ENCODE data around the gene ATP10B. TPM values are rescaled to one million over a fixed set of nuclear protein-coding genes. Genes with fewer than 3 reads are reported as not detected.
"Not testable (repeated sequence)": the region's sequence is repeated elsewhere in the genome, so short reads cannot be mapped to it uniquely, and the experiment has no call there.

ATP10B gene
- total RNA-seq, 2 donors from 2014 or later, result not detected

GRCh38 chr5:160743027-160743426 lies 109.0 kb downstream of the ATP10B start:
- no peak overlapping the region for H3K27ac Mint-ChIP-seq
- DNase-seq (ENCODE audit: low spot score in 2 of 2) (no peak), ATAC-seq (no peak)
- H3K9me3 Mint-ChIP-seq, result no peaks in the 10 kb centered on the region
- no peaks in the 10 kb centered on the region for H3K36me3 Mint-ChIP-seq

- ATAC-seq (no peak), DNase-seq (ENCODE audit: low spot score in 2 of 2) (no peak)
- no peak overlapping the region for H3K27ac Mint-ChIP-seq
- no peaks in the 10 kb centered on the region for H3K36me3 Mint-ChIP-seq
- H3K9me3 Mint-ChIP-seq, result no peaks in the 10 kb centered on the region
These were observed 109.6 kb downstream of the ATP10B start for GRCh38 chr5:160742446-160742845.

GRCh38 chr5:160727296-160727997 lies 124.6 kb downstream of the ATP10B start:
- H3K9me3 Mint-ChIP-seq, result no peaks in the 10 kb centered on the region
- no peaks in the 10 kb centered on the region for H3K36me3 Mint-ChIP-seq
- no peak overlapping the region for H3K27ac Mint-ChIP-seq

GRCh38 chr5:160726721-160727120 lies 125.3 kb downstream of the ATP10B start:
- Mint-ChIP-seq H3K9me3 (no peaks in the 10 kb centered on the region), H3K27ac (no peak overlapping the region), H3K36me3 (no peaks in the 10 kb centered on the region)
- DNase-seq (ENCODE audit: low spot score in 2 of 2) (no peak), ATAC-seq (no peak)

More at GRCh38 chr5:160727296-160727997, 124.6 kb downstream of the ATP10B start:
- DNase-seq (ENCODE audit: low spot score in 2 of 2) (no peak), ATAC-seq (no peak)

GRCh38 chr5:160720822-160721221 lies 131.2 kb downstream of the ATP10B start:
- no peak overlapping the region for H3K27ac Mint-ChIP-seq
- DNase-seq (ENCODE audit: low spot score in 2 of 2), result no peak
- no peaks in the 10 kb centered on the region for H3K36me3 Mint-ChIP-seq
- H3K9me3 Mint-ChIP-seq, result no peaks in the 10 kb centered on the region
- ATAC-seq, result no peak

GRCh38 chr5:160715508-160715907 lies 136.5 kb downstream of the ATP10B start:
- ATAC-seq; H3K9me3 Mint-ChIP-seq; H3K36me3 Mint-ChIP-seq; H3K27ac Mint-ChIP-seq; DNase-seq (ENCODE audit: low spot score in 2 of 2): not testable (repeated sequence)

- Mint-ChIP-seq H3K27ac (no peak overlapping the region), H3K9me3 (peaks cover 0 to 3% of the 10 kb centered on the region in 2 donors)
- no peak for DNase-seq (ENCODE audit: low spot score in 2 of 2)
These were observed 148.3 kb downstream of the ATP10B start for GRCh38 chr5:160703547-160704189.

GRCh38 chr5:160702934-160703333 lies 149.1 kb downstream of the ATP10B start:
- Mint-ChIP-seq H3K36me3 (no peaks in the 10 kb centered on the region), H3K9me3 (peaks cover 0 to 3% of the 10 kb centered on the region in 2 donors), H3K27ac (no peak overlapping the region)
- ATAC-seq (peak in 1 of 2 donors; percentile 61), DNase-seq (ENCODE audit: low spot score in 2 of 2) (no peak)

More at GRCh38 chr5:160703547-160704189, 148.3 kb downstream of the ATP10B start:
- no peaks in the 10 kb centered on the region for H3K36me3 Mint-ChIP-seq
- ATAC-seq, result no peak

- Mint-ChIP-seq H3K36me3 (no peaks in the 10 kb centered on the region), H3K9me3 (peaks cover 0 to 3% of the 10 kb centered on the region in 2 donors), H3K27ac (no peak overlapping the region)
- no peak for DNase-seq (ENCODE audit: low spot score in 2 of 2)
- ATAC-seq, result no peak
These were observed 149.7 kb downstream of the ATP10B start for GRCh38 chr5:160702311-160702803.

- no peak overlapping the region for H3K27ac Mint-ChIP-seq
- DNase-seq (ENCODE audit: low spot score in 2 of 2) (no peak), ATAC-seq (no peak)
- no peaks in the 10 kb centered on the region for H3K36me3 Mint-ChIP-seq
- H3K9me3 Mint-ChIP-seq, result peaks cover 0 to 3% of the 10 kb centered on the region in 2 donors
These were observed 150.6 kb downstream of the ATP10B start for GRCh38 chr5:160701403-160701802.

GRCh38 chr5:160699301-160699700 lies 152.7 kb downstream of the ATP10B start:
- ATAC-seq (no peak), DNase-seq (ENCODE audit: low spot score in 2 of 2) (no peak)
- H3K9me3 Mint-ChIP-seq, result no peaks in the 10 kb centered on the region
- no peaks in the 10 kb centered on the region for H3K36me3 Mint-ChIP-seq
- no peak overlapping the region for H3K27ac Mint-ChIP-seq

- Mint-ChIP-seq H3K36me3 (no peaks in the 10 kb centered on the region), H3K9me3 (no peaks in the 10 kb centered on the region), H3K27ac (no peak overlapping the region)
- ATAC-seq, result no peak
- no peak for DNase-seq (ENCODE audit: low spot score in 2 of 2)
These were observed 154.7 kb downstream of the ATP10B start for GRCh38 chr5:160697281-160697680.

GRCh38 chr5:160694896-160695295 lies 157.1 kb downstream of the ATP10B start:
- Mint-ChIP-seq H3K36me3 (no peaks in the 10 kb centered on the region), H3K27ac (no peak overlapping the region), H3K9me3 (no peaks in the 10 kb centered on the region)
- ATAC-seq, result no peak
- no peak for DNase-seq (ENCODE audit: low spot score in 2 of 2)

GRCh38 chr5:160693831-160694465 lies 158.1 kb downstream of the ATP10B start:
- Mint-ChIP-seq H3K9me3 (no peaks in the 10 kb centered on the region), H3K36me3 (no peaks in the 10 kb centered on the region), H3K27ac (no peak overlapping the region)
- DNase-seq (ENCODE audit: low spot score in 2 of 2) (no peak), ATAC-seq (no peak)

GRCh38 chr5:160692271-160692670 lies 159.7 kb downstream of the ATP10B start:
- no peaks in the 10 kb centered on the region for H3K36me3 Mint-ChIP-seq
- no peak for DNase-seq (ENCODE audit: low spot score in 2 of 2)
- no peak overlapping the region for H3K27ac Mint-ChIP-seq
- H3K9me3 Mint-ChIP-seq, result no peaks in the 10 kb centered on the region
- no peak for ATAC-seq

- DNase-seq (ENCODE audit: low spot score in 2 of 2) (no peak), ATAC-seq (no peak)
- Mint-ChIP-seq H3K27ac (no peak overlapping the region), H3K9me3 (no peaks in the 10 kb centered on the region), H3K36me3 (no peaks in the 10 kb centered on the region)
These were observed 166.3 kb downstream of the ATP10B start for GRCh38 chr5:160685695-160686094.

- ATAC-seq (no peak), DNase-seq (ENCODE audit: low spot score in 2 of 2) (no peak)
- Mint-ChIP-seq H3K9me3 (no peaks in the 10 kb centered on the region), H3K27ac (no peak overlapping the region), H3K36me3 (no peaks in the 10 kb centered on the region)
These were observed 166.8 kb downstream of the ATP10B start for GRCh38 chr5:160685219-160685618.
